ENCODE results near the gene LIPK. TPM values are rescaled to one million over a fixed set of nuclear protein-coding genes. Genes with fewer than 3 reads are reported as not detected.

Gene LIPK
- total RNA-seq, 2 donors from 2014 or later, result not detected

DNA sequence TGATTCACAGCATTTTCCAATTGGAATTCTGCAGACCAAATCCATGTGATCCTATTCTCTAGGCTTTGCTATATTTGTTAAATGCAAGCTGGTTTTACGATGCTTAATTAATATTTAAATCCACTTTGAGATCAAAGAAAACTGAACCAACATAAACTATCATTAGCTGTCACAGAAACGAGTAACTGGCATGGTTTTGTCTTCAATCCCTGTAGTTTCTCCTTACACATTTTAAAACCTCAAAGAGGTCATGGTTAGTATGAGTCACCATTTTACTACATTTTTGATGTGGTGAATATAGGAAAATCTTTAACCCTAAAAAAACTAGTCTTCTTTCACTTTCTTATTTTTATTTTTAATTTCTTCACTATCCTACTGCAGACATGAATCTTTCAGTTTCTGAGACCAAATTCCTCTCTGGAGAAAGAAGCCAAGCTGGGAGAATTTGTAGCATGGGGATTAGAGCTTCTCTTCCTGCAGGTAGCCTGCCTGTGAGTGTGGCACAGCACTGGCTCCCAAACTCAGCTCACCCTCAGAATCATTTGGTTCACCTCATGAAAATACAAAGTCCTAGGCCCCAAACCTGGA, 87.8 kb downstream of the LIPK start:
- H3K27me3 ChIP-seq, result no peaks in the 10 kb centered on the region
- DNase-seq (no peak), ATAC-seq (no peak)
- 55 to 58% methylated on average over 2 of the region's 2 CpGs for WGBS, 2 donors
- TF ChIP-seq, protein P1, sequence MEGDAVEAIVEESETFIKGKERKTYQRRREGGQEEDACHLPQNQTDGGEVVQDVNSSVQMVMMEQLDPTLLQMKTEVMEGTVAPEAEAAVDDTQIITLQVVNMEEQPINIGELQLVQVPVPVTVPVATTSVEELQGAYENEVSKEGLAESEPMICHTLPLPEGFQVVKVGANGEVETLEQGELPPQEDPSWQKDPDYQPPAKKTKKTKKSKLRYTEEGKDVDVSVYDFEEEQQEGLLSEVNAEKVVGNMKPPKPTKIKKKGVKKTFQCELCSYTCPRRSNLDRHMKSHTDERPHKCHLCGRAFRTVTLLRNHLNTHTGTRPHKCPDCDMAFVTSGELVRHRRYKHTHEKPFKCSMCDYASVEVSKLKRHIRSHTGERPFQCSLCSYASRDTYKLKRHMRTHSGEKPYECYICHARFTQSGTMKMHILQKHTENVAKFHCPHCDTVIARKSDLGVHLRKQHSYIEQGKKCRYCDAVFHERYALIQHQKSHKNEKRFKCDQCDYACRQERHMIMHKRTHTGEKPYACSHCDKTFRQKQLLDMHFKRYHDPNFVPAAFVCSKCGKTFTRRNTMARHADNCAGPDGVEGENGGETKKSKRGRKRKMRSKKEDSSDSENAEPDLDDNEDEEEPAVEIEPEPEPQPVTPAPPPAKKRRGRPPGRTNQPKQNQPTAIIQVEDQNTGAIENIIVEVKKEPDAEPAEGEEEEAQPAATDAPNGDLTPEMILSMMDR (IDR thresholded peaks at IDR 0.05), result no peak
- TF ChIP-seq POLR2A (IDR thresholded peaks at IDR 0.05), result no peak
- no peaks in the 10 kb centered on the region for H3K9me3 ChIP-seq
- intact Hi-C loops (cut with DNase I), result no loop called here
- no peaks in the 10 kb centered on the region for H3K4me1 ChIP-seq
- no peak overlapping the region for H3K4me3 ChIP-seq
- H3K27ac ChIP-seq, result no peak overlapping the region
- H3K36me3 ChIP-seq (replicated peaks in 1 of 2; ENCODE audit: insufficient read depth in 1 of 2, low read depth in 2 of 2), result no peaks in the 10 kb centered on the region

DNA sequence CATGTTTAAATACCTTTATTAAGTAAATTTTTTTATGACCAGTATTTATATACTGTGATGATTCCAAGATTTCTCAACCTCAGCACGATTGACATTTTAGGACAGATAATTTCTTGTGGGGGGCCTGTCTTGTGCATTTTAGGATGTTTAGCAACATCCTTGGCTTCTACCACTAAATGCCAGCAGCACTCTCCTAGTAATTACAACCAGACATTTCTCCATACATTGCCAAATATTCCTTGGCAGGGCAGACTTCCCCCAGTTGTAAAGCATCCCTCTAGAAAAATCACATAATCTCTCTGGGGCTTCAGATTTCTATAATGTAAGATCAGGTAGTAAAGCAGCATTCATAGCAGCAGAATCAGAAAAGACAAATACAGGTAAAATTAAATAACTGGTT, 88.7 kb downstream of the LIPK start:
- H3K27ac ChIP-seq, result no peak overlapping the region
- ATAC-seq (no peak), DNase-seq (no peak)
- WGBS, 2 donors, result 48 to 65% methylated on average over 1 of the region's 1 CpG
- TF ChIP-seq, protein P1 (IDR thresholded peaks at IDR 0.05), result no peak
- no peak for TF ChIP-seq POLR2A (IDR thresholded peaks at IDR 0.05)
- no peak overlapping the region for H3K4me3 ChIP-seq
- no peaks in the 10 kb centered on the region for H3K4me1 ChIP-seq
- intact Hi-C loops (cut with DNase I), result no loop called here
- H3K9me3 ChIP-seq, result no peaks in the 10 kb centered on the region
- H3K36me3 ChIP-seq (replicated peaks in 1 of 2; ENCODE audit: insufficient read depth in 1 of 2, low read depth in 2 of 2), result no peaks in the 10 kb centered on the region
- no peaks in the 10 kb centered on the region for H3K27me3 ChIP-seq

DNA sequence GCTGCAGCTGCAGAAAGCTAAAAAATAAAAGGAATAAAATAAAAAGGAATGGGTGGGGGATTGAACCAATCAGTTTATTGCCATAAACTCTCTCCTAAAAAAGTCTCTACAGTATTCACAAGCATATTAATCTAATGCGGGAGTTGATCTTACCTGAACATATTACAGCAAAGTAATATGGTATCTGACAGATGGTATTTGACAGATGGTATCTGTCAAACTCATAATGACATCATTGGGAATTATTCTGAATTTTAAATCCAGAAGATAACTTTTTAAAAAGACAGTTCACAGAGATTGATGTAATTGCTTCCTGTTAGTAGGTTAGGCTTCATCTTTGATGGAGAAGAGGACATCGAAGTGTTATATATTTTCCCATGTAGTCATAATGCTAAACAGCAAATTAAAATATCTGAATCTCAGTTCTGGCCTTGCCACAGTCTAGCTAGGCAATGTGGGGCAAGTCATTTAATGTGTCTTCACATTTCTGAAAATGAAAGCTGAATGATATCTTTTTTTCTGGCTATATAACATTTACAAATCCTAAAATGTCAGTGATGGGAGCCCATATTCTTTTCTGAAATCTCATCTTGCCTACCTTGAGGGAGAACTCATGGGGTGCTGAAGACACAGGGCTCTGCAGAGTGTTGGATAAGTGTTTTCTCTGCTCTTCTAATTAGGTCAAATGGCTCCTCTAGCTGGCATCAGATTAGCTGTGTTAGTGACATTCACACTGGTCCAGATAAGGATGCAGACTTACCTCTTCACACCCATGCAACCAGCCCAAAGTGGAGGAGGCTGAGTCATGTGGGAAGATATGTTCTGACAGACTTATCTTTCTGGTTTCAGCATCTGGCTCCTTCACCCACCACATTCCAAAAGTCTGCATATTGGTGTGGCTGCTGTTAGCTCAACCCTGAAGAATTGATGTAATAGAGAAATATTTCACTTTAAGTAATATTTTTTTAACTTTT, 94.4 kb downstream of the LIPK start:
- ATAC-seq, result no peak
- no peaks in the 10 kb centered on the region for H3K4me1 ChIP-seq
- 87% methylated on average over 2 of the region's 2 CpGs for WGBS, 2 donors

More for the DNA sequence above, 94.4 kb downstream of the LIPK start:
- no peak for DNase-seq
- H3K36me3 ChIP-seq (replicated peaks in 1 of 2; ENCODE audit: insufficient read depth in 1 of 2, low read depth in 2 of 2), result no peaks in the 10 kb centered on the region
- no peak for TF ChIP-seq POLR2A (IDR thresholded peaks at IDR 0.05)
- TF ChIP-seq, protein P1 (IDR thresholded peaks at IDR 0.05), result no peak
- intact Hi-C loops (cut with DNase I), result no loop called here
- no peak overlapping the region for H3K4me3 ChIP-seq
- no peak overlapping the region for H3K27ac ChIP-seq
- no peaks in the 10 kb centered on the region for H3K9me3 ChIP-seq
- H3K27me3 ChIP-seq, result no peaks in the 10 kb centered on the region

Other genes with a start within 250 kb of the LIPK start
- gene RNLS, start 122.9 kb upstream of the LIPK start, total RNA-seq, result 10 to 100 TPM in 1 of 2 donors, 1 to 10 TPM in 1; 7.9 to 26.5 TPM
- under 1 TPM in 1 of 2 donors, not detected in 1; 0.99 TPM for gene LIPJ, start 119.5 kb upstream of the LIPK start, total RNA-seq
- not detected for gene LIPF, start 41.8 kb upstream of the LIPK start, total RNA-seq
- gene LIPN, start 53.8 kb downstream of the LIPK start, total RNA-seq, result not detected
- gene LIPM, start 96.5 kb downstream of the LIPK start, total RNA-seq, result not detected
- 10 to 100 TPM in 1 of 2 donors, 1 to 10 TPM in 1; 5.9 to 13.5 TPM for gene ANKRD22, start 145.6 kb downstream of the LIPK start, total RNA-seq
- 10 to 100 TPM; 10.1 to 26.7 TPM for gene STAMBPL1, start 174.0 kb downstream of the LIPK start, total RNA-seq
- 100 to 1,000 TPM in 1 of 2 donors, 10 to 100 TPM in 1; 41.5 to 136 TPM for gene ACTA2, start 246.5 kb downstream of the LIPK start, total RNA-seq